ENCODE measurements around the gene CHST9.

CHST9 gene

DNA sequence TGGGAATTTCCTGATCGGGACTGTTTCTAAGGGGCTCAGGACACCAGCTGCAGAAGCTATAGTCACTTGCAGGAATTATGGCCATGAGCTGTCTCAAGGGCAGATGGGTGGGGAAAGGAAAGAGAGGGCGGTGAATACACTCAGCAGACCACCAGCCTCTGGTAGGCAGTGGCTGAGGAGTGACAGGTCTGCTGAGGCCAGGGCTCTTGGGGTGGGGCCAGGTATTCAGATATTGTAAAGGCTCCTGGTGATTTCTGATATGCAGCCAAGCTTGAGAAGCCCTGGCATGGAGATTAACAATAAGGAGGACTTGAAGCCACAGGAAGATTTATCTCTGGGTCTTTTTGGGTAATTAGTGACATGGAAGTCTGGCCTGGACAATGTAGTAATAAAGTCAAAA is 174.3 kb downstream of the CHST9 start:
- no peak for DNase-seq (ENCODE audit: low read depth)
- TF ChIP-seq, protein P1, sequence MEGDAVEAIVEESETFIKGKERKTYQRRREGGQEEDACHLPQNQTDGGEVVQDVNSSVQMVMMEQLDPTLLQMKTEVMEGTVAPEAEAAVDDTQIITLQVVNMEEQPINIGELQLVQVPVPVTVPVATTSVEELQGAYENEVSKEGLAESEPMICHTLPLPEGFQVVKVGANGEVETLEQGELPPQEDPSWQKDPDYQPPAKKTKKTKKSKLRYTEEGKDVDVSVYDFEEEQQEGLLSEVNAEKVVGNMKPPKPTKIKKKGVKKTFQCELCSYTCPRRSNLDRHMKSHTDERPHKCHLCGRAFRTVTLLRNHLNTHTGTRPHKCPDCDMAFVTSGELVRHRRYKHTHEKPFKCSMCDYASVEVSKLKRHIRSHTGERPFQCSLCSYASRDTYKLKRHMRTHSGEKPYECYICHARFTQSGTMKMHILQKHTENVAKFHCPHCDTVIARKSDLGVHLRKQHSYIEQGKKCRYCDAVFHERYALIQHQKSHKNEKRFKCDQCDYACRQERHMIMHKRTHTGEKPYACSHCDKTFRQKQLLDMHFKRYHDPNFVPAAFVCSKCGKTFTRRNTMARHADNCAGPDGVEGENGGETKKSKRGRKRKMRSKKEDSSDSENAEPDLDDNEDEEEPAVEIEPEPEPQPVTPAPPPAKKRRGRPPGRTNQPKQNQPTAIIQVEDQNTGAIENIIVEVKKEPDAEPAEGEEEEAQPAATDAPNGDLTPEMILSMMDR (IDR thresholded peaks at IDR 0.05; ENCODE audit: insufficient read depth, low read depth, low read length, missing control alignments), result no peak
- H3K4me3 ChIP-seq (ENCODE audit: low read depth, low read length), result no peak overlapping the region

DNA sequence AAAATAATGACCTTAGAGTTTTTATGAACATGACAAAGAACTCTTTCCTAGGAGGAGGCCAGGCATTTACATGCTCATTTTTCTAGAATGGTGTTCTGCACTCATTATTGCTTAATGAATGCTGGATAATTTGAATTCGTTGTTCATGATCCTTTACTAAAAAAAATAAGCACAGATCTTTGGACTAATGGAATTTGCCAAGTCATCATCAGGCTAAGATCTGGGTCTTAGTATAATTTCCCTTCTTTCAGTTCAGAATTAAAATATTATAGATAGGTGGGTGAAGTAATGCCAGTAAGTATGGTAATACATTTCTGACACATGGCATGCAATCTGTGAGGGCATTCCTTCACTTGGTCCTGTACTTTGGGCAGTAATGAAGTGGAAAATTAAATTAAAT is 175.8 kb downstream of the CHST9 start:
- TF ChIP-seq, protein P1 (IDR thresholded peaks at IDR 0.05; ENCODE audit: insufficient read depth, low read depth, low read length, missing control alignments), result no peak
- H3K4me3 ChIP-seq (ENCODE audit: low read depth, low read length), result no peak overlapping the region

DNA sequence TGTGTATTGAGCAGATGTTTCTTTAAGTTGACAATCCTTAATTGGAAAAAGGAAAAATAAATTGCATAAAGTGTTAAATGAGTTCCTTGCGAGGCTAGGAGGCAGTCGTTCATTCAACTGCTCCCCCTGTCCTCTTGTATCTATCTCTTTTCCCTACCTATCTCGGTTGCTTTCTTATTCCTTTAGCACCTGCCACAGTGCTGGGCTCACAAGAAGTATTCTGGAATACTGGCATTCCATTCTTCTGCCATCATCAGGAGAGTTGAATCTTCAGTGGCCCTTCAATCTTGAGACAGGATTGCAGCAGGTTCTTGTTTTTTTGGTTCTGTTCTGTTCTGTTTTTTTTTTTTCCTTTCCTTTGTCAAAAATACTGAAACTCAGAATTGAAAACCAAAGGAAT is 176.5 kb downstream of the CHST9 start:
- no peak for DNase-seq (ENCODE audit: low read depth)
- H3K4me3 ChIP-seq (ENCODE audit: low read depth, low read length), result no peak overlapping the region
- TF ChIP-seq, protein P1 (IDR thresholded peaks at IDR 0.05; ENCODE audit: insufficient read depth, low read depth, low read length, missing control alignments), result no peak

More for the DNA sequence above, 175.8 kb downstream of the CHST9 start:
- no peak for DNase-seq (ENCODE audit: low read depth)

DNA sequence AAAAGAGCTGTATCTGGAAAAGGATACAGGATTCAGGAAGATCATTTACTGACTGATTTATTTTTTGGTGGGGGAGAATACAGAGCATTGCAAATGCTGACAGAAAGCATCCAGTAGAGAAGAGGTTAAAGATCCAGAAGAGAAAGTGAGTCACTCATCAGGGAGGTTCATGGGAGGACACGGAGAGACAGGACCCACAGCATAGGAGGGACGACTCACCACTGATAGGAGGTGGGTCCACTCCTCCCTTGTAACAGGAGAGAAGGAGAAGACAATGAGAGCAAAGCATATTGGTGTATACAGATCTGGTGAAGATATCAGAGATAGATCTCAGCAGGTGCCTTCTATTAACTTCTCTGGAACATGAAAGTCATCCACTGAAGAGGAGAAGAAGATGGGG is 177.2 kb downstream of the CHST9 start:
- H3K4me3 ChIP-seq (ENCODE audit: low read depth, low read length), result no peak overlapping the region
- TF ChIP-seq, protein P1 (IDR thresholded peaks at IDR 0.05; ENCODE audit: insufficient read depth, low read depth, low read length, missing control alignments), result no peak
- no peak for DNase-seq (ENCODE audit: low read depth)

DNA sequence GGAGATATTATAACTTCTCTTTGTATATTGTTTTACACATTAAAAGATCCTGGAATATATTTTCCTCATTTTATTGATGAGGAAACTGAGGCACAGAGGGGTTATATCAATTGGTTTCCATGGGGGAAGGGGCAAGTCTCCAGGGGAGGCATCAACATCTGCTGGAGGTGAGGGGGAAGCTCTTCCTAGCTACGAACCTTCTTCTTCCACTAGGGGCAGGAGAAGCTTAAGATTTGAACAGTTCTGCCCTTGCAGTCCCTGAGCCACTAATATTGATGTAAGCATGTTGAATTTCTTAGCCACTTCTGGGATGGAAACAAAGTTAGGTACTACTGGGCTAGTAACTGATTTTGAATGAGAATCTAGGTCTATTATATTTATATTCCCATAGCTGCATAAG is 179.5 kb downstream of the CHST9 start:
- no peak overlapping the region for H3K4me3 ChIP-seq (ENCODE audit: low read depth, low read length)
- TF ChIP-seq, protein P1 (IDR thresholded peaks at IDR 0.05; ENCODE audit: insufficient read depth, low read depth, low read length, missing control alignments), result peak; percentile 55
- peak; percentile 32 for DNase-seq (ENCODE audit: low read depth)

DNA sequence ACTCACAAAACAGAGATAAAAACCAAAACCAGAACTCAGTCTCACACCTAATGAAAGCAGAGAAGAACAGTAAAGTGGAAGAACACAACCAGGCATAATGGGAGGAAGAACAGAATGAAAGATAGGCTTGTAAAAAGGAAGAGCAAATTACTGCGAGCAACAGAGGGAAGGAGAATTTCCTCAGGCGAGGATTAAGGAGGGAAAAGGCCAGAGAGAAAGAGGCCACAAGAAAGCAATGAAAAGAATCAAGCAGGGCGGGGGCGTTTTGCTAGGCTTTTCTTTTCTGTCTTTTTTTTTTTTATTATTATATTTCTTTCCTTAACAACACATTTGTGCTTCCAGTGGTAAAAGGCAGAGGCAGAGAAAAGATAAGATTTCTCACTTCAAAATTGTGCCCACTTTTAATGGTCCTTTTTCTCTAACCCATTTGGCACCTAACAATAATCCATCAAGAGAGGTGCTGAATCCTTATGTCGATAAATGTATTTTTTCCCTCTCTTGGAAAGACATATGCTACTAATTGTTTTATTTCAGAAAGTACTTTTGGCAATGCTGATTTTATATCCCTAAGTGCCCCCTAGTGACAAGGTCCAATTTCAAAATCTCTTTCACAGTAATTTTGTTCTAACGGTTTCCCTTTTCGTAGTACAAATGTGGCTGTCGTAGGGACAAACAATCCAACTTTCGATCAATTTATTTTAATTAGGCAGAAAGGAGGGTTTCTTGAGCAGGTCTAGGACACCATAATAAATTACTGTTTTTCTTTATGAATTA is 180.9 kb downstream of the CHST9 start:
- no peak overlapping the region for H3K4me3 ChIP-seq (ENCODE audit: low read depth, low read length)
- TF ChIP-seq, protein P1 (IDR thresholded peaks at IDR 0.05; ENCODE audit: insufficient read depth, low read depth, low read length, missing control alignments), result peak; percentile 38
- DNase-seq (ENCODE audit: low read depth), result peak; percentile 25

DNA sequence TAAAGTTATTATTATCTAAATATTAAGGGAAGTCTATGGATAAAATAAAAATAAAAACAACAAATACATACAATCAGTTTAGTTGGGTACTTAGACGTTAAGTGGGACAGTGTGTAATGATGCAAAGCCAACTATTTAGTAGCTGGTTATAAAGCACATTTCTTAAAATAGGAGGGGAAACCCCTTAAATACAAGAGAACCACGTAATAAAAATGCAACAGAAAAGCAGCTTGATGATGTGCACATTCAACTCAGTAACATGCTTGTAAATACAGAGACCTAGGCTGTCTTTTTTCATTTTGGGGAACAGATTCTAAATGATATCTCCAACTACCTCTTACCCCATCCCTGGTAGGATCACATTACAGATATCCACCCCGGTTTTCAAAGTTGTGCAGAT is 185.3 kb downstream of the CHST9 start:
- TF ChIP-seq, protein P1 (IDR thresholded peaks at IDR 0.05; ENCODE audit: insufficient read depth, low read depth, low read length, missing control alignments), result no peak
- H3K4me3 ChIP-seq (ENCODE audit: low read depth, low read length), result no peak overlapping the region
- no peak for DNase-seq (ENCODE audit: low read depth)

All from GM12865 (cell line).